ENCODE results near the gene NSF. TPM values are rescaled to one million over a fixed set of nuclear protein-coding genes. Genes with fewer than 3 reads are reported as not detected.

Gene NSF
- total RNA-seq, 2 experiments from 2014 or later, result 35.3 to 42.5 TPM

- Histone ChIP-seq H3K36me3 (ENCODE audit: insufficient read depth, low read length) (peaks cover 10% of the 10 kb centered on the region), H3K4me1 (ENCODE audit: insufficient read depth, low read length, poor library complexity, severe bottlenecking) (peaks cover 37% of the 10 kb centered on the region), H3K79me2 (ENCODE audit: insufficient read depth, low read depth, low read length) (no peaks in the 10 kb centered on the region), H2AFZ (ENCODE audit: low read length) (no peak overlapping the region), H3K9me3 (ENCODE audit: low read length) (no peaks in the 10 kb centered on the region), H3K4me3 (ENCODE audit: low read depth, low read length, poor library complexity, severe bottlenecking) (no peak overlapping the region), H4K20me1 (ENCODE audit: insufficient read depth, low read length) (no peaks in the 10 kb centered on the region), H3K27ac (ENCODE audit: low read depth, low read length, poor library complexity, severe bottlenecking) (no peak overlapping the region), H3K4me2 (ENCODE audit: low read length) (no peak overlapping the region), H3K9me2 (ENCODE audit: insufficient read depth, low read length) (no peaks in the 10 kb centered on the region)
- DNase-seq (ENCODE audit: low spot score), result no peak
- BruUV-seq (replicated peaks), result no TSS peak
- intact Hi-C loops (cut with micrococcal nuclease; ENCODE audit: unreplicated experiment), result no loop called here
- TF ChIP-seq CTCF (conservative IDR thresholded peaks at IDR 0.05; ENCODE audit: low read length), result no peak
- TF ChIP-seq EZH2phosphoT487 (IDR thresholded peaks at IDR 0.05; ENCODE audit: borderline replicate concordance, low read depth, low read length), result no peak
- CTCF ChIA-PET (ENCODE audit: unreplicated experiment), result no interaction called here
- POLR2A ChIA-PET, result no interaction called here
These were observed 150.8 kb downstream of the NSF start for GRCh38 chr17:46741122-46741730.

GRCh38 chr17:46742565-46743270 lies 152.2 kb downstream of the NSF start:
- Histone ChIP-seq H3K9me3 (ENCODE audit: low read length) (no peaks in the 10 kb centered on the region), H3K79me2 (ENCODE audit: insufficient read depth, low read depth, low read length) (no peaks in the 10 kb centered on the region), H3K36me3 (ENCODE audit: insufficient read depth, low read length) (peaks cover 10% of the 10 kb centered on the region), H2AFZ (ENCODE audit: low read length) (no peak overlapping the region), H4K20me1 (ENCODE audit: insufficient read depth, low read length) (no peaks in the 10 kb centered on the region), H3K4me2 (ENCODE audit: low read length) (no peak overlapping the region), H3K4me3 (ENCODE audit: low read depth, low read length, poor library complexity, severe bottlenecking) (no peak overlapping the region), H3K9me2 (ENCODE audit: insufficient read depth, low read length) (no peaks in the 10 kb centered on the region), H3K4me1 (ENCODE audit: insufficient read depth, low read length, poor library complexity, severe bottlenecking) (peaks cover 22% of the 10 kb centered on the region), H3K27ac (ENCODE audit: low read depth, low read length, poor library complexity, severe bottlenecking) (no peak overlapping the region)
- TF ChIP-seq EZH2phosphoT487 (IDR thresholded peaks at IDR 0.05; ENCODE audit: borderline replicate concordance, low read depth, low read length) (no peak), CTCF (conservative IDR thresholded peaks at IDR 0.05; ENCODE audit: low read length) (no peak)
- POLR2A ChIA-PET, result interaction anchor here (0.7 kb wide), 1 partner anchor 562 kb away, joined by 4 read pairs; no protein-coding TSS in a partner anchor
- no TSS peak for BruUV-seq (replicated peaks)
- intact Hi-C loops (cut with micrococcal nuclease; ENCODE audit: unreplicated experiment), result no loop called here
- CTCF ChIA-PET (ENCODE audit: unreplicated experiment), result no interaction called here
- DNase-seq (ENCODE audit: low spot score), result peak; percentile 24

GRCh38 chr17:46744441-46744840 lies 154.0 kb downstream of the NSF start:
- Histone ChIP-seq H3K9me3 (ENCODE audit: low read length) (no peaks in the 10 kb centered on the region), H3K27ac (ENCODE audit: low read depth, low read length, poor library complexity, severe bottlenecking) (no peak overlapping the region), H3K4me2 (ENCODE audit: low read length) (no peak overlapping the region), H3K4me3 (ENCODE audit: low read depth, low read length, poor library complexity, severe bottlenecking) (no peak overlapping the region), H3K79me2 (ENCODE audit: insufficient read depth, low read depth, low read length) (no peaks in the 10 kb centered on the region), H2AFZ (ENCODE audit: low read length) (no peak overlapping the region), H3K4me1 (ENCODE audit: insufficient read depth, low read length, poor library complexity, severe bottlenecking) (peaks cover 25% of the 10 kb centered on the region), H3K36me3 (ENCODE audit: insufficient read depth, low read length) (peaks cover 6% of the 10 kb centered on the region), H3K9me2 (ENCODE audit: insufficient read depth, low read length) (no peaks in the 10 kb centered on the region), H4K20me1 (ENCODE audit: insufficient read depth, low read length) (no peaks in the 10 kb centered on the region)
- DNase-seq (ENCODE audit: low spot score), result no peak
- no TSS peak for BruUV-seq (replicated peaks)
- intact Hi-C loops (cut with micrococcal nuclease; ENCODE audit: unreplicated experiment), result no loop called here
- POLR2A ChIA-PET, result interaction anchor here (1.0 kb wide), 1 partner anchor 9 kb away, joined by 3 read pairs; no protein-coding TSS in a partner anchor
- CTCF ChIA-PET (ENCODE audit: unreplicated experiment), result no interaction called here
- TF ChIP-seq EZH2phosphoT487 (IDR thresholded peaks at IDR 0.05; ENCODE audit: borderline replicate concordance, low read depth, low read length) (no peak), CTCF (conservative IDR thresholded peaks at IDR 0.05; ENCODE audit: low read length) (no peak)
